Head of caudate nucleus (tissue), 42 donors: ENCODE data around the gene ZNF383.
"Not testable (repeated sequence)": the region's sequence is repeated elsewhere in the genome, so short reads cannot be mapped to it uniquely, and the experiment has no call there.

ENCODE experiments used
- DNase-seq, 42 donors: peaks; one replicate each; pipeline versions ENCODE4 v3.0.0 to v3.0.0-alpha.2; 2020 to 2021; ENCODE audit warnings: mixed read lengths in 7 of 42
- intact Hi-C: fragments of 100-400 bp; cut with DNase I; formaldehyde crosslinking; loops from one replicate; pipeline ENCODE4 v1.15.0; 2022

Gene ZNF383

GRCh38 chr19:37289229-37289628 is 71.2 kb downstream of the ZNF383 start:
- intact Hi-C loops = not testable (repeated sequence)
- peak in 11 of 42 donors; percentile 10 to 51 (median 27) for DNase-seq

GRCh38 chr19:37292998-37293939 is 75.3 kb downstream of the ZNF383 start:
- peak in 25 of 42 donors; percentile 16 to 83 (median 52) for DNase-seq
- intact Hi-C loops = not testable (repeated sequence)

- peak in 9 of 42 donors; percentile 4 to 87 (median 60) for DNase-seq
- intact Hi-C loops = not testable (repeated sequence)
Measured at GRCh38 chr19:37294246-37294645, 76.2 kb downstream of the ZNF383 start.
